Adipose tissue (tissue), 3 donors: ENCODE results near the gene PPP1R14B. TPM values are rescaled to one million over a fixed set of nuclear protein-coding genes. Genes with fewer than 3 reads are reported as not detected.

Experiments
- H3K27ac ChIP-seq: one replicate; pipeline ENCODE4 v1.5.1; 2013; ENCODE audit warnings: low read depth, low read length
- WGBS, 3 donors: extraction: QIAGEN DNeasy Blood & Tissue Kit; methylation state at CpG; one replicate each; pipeline ENCODE4 v1.1.7; 2013; 5-methylcytosine and 5-hydroxymethylcytosine counted together
- polyA plus RNA-seq, 3 donors: library from polyadenylated mRNA; stranded (reverse); fragments of 200-250 nt; gene quantifications; one replicate each; pipeline ENCODE4 v1.2.3, GENCODE V29; 2013
- donor health status: healthy with polysubstance abuse.
- donor health status: Bipolar disorder and iron deficiency.
- donor health status: healthy.

Gene PPP1R14B
- polyA plus RNA-seq, 3 donors: 102 to 148 (median 139) TPM

DNA sequence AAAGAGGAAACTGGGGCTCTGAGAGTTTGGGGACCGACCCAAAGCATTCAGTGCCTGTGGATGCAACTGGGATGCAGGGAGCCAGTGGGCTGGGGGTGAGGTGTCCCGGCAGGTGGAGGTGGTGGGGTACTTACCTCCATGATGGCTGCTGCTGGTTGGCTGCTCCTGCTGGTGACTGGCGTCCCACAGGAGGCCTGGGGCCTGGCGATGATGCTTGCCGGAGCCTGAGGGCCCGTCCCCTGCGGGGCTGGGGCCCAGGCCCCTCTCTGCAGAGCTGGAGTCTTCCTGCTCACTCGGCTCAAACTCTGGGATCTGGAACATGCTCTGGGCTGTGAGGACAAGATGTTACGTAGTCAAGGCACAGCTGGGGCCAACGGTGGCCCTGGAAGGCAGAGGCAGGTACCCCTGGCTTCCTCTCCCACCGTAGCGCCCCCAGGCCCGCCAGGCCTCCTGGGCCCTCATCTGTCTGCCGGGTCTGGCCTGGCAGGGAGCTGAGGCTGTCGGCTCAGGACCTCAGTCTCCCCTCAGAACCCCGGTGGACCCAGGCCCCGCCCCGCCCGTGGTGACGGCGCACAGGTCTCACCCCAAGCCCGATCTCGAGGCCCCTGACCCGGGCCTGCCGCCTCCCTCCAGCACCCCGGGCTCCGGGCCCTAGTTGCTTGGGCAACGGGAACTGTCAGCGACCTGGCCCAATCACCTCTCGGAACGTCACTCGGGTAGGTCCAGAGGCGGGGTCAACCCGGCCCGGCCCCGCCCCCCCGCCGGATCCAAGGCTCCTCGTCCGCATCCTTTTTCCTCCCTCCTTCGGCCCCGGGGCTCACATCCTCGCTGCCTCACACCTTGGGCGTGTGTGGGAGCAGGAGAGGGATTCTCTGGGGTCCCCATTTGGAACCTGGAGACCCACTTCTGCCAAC, 37.6 kb upstream of the PPP1R14B start, which contains the start of gene BAD:
TSS of gene BAD (minus strand) at position 618 of the 914 bp plus-strand sequence. CDS start at position 321, 297 bp downstream.
- 2 to 3% (median 2%) methylated on average over 35 to 44 of the region's 44 CpGs for WGBS, 3 donors
- H3K27ac ChIP-seq: peak within 1 kb of the TSS; percentile 56

- 91 to 92% (median 91%) methylated on average over 3 of the region's 3 CpGs for WGBS, 3 donors
Measured at GRCh38 chr11:64283092-64283491, 36.3 kb upstream of the PPP1R14B start.

GRCh38 chr11:64281957-64282770, 35.4 kb upstream of the PPP1R14B start:
- no peak overlapping the region for H3K27ac ChIP-seq
- 95 to 96% (median 96%) methylated on average over 22 of the region's 22 CpGs for WGBS, 3 donors

More at GRCh38 chr11:64283092-64283491, 36.3 kb upstream of the PPP1R14B start:
- H3K27ac ChIP-seq: no peak overlapping the region

DNA sequence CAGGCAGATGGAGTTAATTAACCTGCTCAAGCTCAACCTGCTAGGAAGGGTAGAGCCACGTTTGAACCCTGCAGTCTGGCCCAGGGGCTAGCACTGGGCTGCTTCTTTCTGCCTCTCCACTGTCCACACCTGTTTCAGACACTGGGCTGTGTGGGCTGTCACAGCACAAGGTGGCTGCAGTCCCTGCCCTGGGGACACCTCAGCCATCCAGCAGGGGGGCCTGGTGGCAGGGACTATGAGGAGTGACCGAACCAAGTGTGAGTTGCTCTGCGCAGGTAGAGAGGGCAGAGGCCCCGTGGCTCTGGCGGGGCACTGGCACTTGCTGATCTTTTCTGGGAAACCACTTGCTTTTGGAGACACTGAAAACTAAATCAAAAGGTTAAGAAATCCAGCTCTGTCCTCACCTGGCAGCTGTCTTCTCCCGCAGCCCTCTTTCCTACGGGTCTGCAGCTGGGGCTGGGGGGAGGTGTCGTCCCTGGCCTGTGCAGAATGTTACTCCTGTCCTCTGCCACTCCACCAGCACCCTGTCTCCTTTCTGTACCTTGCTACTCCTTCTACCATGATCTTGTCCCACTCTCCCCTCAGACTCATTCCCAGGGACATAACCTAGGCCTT, 31.9 kb upstream of the PPP1R14B start:
- 85 to 95% (median 88%) methylated on average over 8 of the region's 8 CpGs for WGBS, 3 donors
- H3K27ac ChIP-seq: no peak overlapping the region

DNA sequence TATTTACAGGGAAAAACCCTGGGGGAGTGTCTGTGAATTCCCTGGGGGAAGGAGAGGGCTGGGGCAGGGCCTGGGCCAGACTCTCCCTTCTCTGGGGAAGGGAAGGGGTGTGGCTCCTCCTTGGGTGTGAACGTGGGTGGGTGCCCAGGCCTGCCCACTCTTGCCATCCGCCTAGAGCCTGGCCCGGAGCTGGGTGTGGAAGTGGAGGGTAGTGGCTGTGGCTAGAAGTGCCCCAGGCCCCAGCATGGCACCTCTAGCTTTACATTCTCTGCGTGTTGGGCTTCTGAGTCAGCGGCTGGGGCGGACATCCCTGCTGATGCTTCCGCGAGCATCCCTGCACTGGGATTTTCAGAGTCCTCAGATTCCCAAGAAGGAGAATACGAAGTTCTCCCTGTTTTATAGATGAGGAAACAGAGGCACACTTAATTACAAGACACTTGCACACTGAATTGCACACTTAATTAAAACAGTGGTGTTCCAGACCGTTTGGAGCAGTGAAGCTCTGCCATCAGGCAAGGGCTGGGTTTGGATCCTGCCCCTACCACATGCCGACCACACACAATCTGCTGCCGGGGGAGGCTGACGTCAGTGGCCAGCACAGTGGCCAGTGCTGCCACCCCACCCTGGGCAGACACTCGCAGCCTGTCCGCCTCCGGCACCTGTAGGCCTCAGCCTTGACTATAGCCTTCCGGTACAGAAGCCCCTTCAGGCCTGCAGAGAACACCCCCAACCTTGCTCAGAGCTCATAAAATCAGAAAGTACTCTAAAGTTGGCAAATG, 30.1 kb upstream of the PPP1R14B start:
- H3K27ac ChIP-seq: no peak overlapping the region

DNA sequence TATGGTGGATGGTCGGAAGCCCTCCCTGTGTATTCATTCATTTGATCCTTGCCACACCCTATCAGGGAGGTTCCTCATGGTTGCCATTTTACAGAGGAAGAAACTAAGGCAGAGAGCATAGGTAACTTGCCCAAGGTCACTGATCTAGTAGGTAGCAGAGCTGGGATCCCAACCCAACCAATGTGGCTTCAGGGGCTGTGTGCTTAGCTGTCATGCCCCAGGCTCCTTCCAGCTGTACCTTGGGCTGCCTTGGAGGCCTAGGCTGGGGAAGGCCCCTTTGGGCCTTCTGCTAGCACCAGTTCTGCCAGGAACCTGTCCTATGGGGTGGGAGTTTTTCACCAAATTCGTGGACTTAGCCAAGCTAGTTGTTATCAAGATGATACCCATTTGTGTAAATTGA, 29.1 kb upstream of the PPP1R14B start:
- WGBS, 3 donors: 79 to 86% (median 84%) methylated on average over 2 of the region's 2 CpGs
- H3K27ac ChIP-seq: no peak overlapping the region

More for the DNA sequence above, 30.1 kb upstream of the PPP1R14B start:
- 76 to 89% (median 81%) methylated on average over 17 of the region's 17 CpGs for WGBS, 3 donors

GRCh38 chr11:64275031-64275800, 28.5 kb upstream of the PPP1R14B start:
- H3K27ac ChIP-seq: no peak overlapping the region
- WGBS, 3 donors: 89 to 94% (median 91%) methylated on average over 15 of the region's 15 CpGs

- 0 to 1% (median 0%) methylated on average over 57 to 58 of the region's 58 CpGs for WGBS, 3 donors
- peak overlapping the region; percentile 76 for H3K27ac ChIP-seq
Measured at GRCh38 chr11:64269540-64270220, 22.9 kb upstream of the PPP1R14B start.

DNA sequence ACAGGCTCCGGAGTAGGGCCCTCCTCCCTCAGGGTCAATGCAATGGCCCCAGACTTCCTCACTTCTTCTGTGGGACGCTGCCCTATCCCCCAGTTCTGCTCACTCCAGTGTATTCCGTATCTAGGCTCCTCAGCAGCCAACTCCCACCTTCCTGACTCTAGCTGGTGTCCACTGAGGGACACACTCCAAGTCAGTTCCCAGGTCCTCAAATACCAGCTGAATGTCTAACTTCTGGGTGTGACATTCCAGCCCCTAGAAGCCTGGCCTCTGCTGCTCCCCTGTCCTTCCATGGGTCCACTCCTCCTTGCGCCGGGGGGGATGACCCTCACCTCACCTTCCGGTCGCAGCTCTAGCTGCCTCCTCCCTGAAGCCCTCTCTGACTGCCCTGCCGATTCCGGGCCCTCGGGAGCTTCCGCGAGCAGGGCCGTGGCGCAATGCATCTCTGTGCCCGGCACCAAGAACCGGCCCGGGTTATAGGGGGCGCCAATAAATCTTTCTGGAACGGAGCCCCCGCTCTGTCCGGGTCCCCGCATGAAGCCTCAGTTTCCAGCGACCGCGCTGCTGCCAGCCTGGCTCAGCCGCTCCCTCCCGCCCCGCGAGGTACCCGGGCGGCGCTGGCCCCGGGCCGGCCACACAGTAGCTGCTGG, 22.3 kb upstream of the PPP1R14B start:
- 1% methylated on average over 33 to 34 of the region's 34 CpGs for WGBS, 3 donors

GRCh38 chr11:64268025-64268892, 21.5 kb upstream of the PPP1R14B start:
- WGBS, 3 donors: 20 to 44% (median 26%) methylated on average over 23 of the region's 23 CpGs
- H3K27ac ChIP-seq: no peak overlapping the region

More for the DNA sequence above, 22.3 kb upstream of the PPP1R14B start:
- H3K27ac ChIP-seq: peak overlapping the region; percentile 48

- WGBS, 3 donors: 73 to 90% (median 77%) methylated on average over 27 of the region's 27 CpGs
- no peak overlapping the region for H3K27ac ChIP-seq
Measured at GRCh38 chr11:64267207-64267945, 20.6 kb upstream of the PPP1R14B start.

- H3K27ac ChIP-seq: no peak overlapping the region
- 87 to 94% (median 92%) methylated on average over 15 of the region's 15 CpGs for WGBS, 3 donors
Measured at GRCh38 chr11:64266339-64266738, 19.6 kb upstream of the PPP1R14B start.

DNA sequence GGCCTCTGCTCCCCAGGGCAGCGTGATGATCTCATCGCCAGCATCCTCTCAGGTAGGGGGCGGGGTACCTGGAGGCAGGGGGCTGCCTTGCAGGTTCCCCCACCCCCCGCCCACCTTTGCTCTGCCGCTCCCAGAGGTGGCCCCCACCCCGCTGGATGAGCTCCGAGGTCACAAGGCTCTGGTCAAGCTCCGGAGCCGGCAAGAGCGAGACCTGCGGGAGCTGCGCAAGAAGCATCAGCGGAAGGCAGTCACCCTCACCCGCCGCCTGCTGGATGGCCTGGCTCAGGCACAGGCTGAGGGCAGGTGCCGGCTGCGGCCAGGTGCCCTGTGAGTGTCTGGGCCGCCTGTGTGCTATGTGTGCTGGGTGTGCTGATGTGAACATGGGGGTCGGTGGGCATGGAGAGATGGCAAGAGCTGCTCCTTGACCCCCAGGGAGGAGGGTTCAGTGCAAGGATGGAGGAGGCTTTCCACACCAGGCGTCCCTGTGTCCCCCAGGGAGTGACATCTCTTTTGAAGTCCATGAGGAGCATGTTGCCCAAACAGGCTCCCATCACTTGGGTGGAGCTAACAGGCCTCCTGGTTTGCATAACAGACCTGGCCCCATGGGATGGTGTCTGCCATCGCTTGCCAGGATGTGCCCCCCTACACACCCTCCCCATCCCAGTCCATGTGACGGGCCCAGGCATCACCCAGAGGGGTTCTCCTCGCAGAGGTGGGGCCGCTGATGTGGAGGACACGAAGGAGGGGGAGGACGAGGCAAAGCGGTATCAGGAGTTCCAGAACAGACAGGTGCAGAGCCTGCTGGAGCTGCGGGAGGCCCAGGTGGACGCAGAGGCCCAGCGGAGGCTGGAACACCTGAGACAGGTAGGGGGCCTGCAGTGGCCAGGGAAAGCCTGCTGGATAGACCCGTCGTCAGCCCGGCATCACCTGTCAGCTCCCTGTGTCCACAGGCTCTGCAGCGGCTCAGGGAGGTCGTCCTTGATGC, 18.7 kb upstream of the PPP1R14B start:
- WGBS, 3 donors: 91 to 94% (median 92%) methylated on average over 33 to 35 of the region's 35 CpGs
- no peak overlapping the region for H3K27ac ChIP-seq
